ENCODE data around the gene ELP1. TPM values are rescaled to one million over a fixed set of nuclear protein-coding genes. Genes with fewer than 3 reads are reported as not detected.

Gene ELP1
- total RNA-seq, 1 experiment from 2014 or later, result 27.9 TPM

DNA sequence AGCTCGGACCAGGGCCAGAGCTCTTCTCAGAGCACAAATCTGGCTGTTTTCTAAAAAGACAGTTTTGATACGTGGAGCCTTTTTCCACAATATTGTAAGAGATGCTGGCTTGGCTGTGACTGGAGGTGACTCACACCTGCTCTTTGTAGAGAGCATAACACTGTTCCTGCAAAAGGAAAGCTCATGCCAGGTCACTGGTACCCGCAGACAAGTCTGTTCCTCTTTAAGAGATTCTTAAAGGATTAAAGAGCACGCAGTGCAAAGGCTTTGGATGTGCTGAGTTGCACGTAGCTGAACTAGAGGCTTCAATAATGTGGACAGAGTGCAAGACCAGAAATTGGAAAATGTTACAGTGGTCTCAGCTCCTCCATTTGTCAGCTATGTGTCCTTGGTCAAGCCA is 97.1 kb downstream of the ELP1 start:
- H3K9me3 Mint-ChIP-seq, result peaks cover 5% of the 10 kb centered on the region
- no peak overlapping the region for H3K27ac Mint-ChIP-seq
- ChIA-PET POLR2A (no interaction called here), CTCF (interaction anchor here (0.9 to 2.1 kb wide), 3 partner anchors 17 to 117 kb away, joined by 3 to 6 read pairs (median 4); no protein-coding TSS in a partner anchor)
- H3K4me1 Mint-ChIP-seq, result peaks cover 13% of the 10 kb centered on the region
- ATAC-seq (no peak), DNase-seq (ENCODE audit: low spot score) (no peak)
- no peaks in the 10 kb centered on the region for H3K27me3 Mint-ChIP-seq (ENCODE audit: low read depth)
- TF ChIP-seq ZNF396 (CRISPR knock-in tag; IDR thresholded peaks at IDR 0.05; ENCODE audit: borderline replicate concordance), result no peak
- no peak overlapping the region for H3K4me3 Mint-ChIP-seq
- no peaks in the 10 kb centered on the region for H3K36me3 Mint-ChIP-seq

DNA sequence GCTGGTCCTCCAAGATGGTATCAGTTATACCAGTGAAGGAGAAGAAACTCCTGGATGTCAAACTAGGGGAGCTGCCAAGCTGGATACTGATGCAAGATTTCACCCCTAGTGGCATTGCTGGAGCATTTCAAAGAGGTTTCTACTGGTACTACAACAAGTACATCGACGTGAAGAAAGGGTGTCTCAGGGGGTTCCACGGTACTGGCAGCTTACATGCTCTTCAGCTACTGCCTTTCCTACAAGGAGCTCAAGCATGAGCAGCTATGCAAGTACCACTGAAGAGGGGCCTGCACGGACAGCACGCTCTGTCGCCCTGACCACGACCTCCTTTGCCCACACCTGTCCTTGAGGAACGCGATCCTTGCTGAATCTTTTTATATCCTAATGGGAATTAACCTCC is 97.6 kb downstream of the ELP1 start:
- TF ChIP-seq GABPB1 (CRISPR knock-in tag; IDR thresholded peaks at IDR 0.05), result no peak
- no peak for TF ChIP-seq ZNF138 (CRISPR knock-in tag; conservative IDR thresholded peaks at IDR 0.05)
- no peak for TF ChIP-seq EMX1 (CRISPR knock-in tag; IDR thresholded peaks at IDR 0.05)
- TF ChIP-seq ATF1 (CRISPR knock-in tag; IDR thresholded peaks at IDR 0.05), result no peak
- TF ChIP-seq, protein P1, sequence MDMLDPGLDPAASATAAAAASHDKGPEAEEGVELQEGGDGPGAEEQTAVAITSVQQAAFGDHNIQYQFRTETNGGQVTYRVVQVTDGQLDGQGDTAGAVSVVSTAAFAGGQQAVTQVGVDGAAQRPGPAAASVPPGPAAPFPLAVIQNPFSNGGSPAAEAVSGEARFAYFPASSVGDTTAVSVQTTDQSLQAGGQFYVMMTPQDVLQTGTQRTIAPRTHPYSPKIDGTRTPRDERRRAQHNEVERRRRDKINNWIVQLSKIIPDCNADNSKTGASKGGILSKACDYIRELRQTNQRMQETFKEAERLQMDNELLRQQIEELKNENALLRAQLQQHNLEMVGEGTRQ (CRISPR knock-in tag; IDR thresholded peaks at IDR 0.05), result no peak
- no peak for TF ChIP-seq NR3C1 (CRISPR knock-in tag; conservative IDR thresholded peaks at IDR 0.05; ENCODE audit: low read depth)
- TF ChIP-seq ELF4 (CRISPR knock-in tag; IDR thresholded peaks at IDR 0.05; ENCODE audit: low read depth), result no peak
- TF ChIP-seq, protein P2, sequence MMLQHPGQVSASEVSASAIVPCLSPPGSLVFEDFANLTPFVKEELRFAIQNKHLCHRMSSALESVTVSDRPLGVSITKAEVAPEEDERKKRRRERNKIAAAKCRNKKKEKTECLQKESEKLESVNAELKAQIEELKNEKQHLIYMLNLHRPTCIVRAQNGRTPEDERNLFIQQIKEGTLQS (CRISPR knock-in tag; conservative IDR thresholded peaks at IDR 0.05), result no peak
- no peak for TF ChIP-seq GTF2I (CRISPR knock-in tag; conservative IDR thresholded peaks at IDR 0.05)
- no peak for TF ChIP-seq NR2C2 (CRISPR knock-in tag; IDR thresholded peaks at IDR 0.05)
- no peak for TF ChIP-seq FOXJ3 (CRISPR knock-in tag; IDR thresholded peaks at IDR 0.05; ENCODE audit: borderline replicate concordance)
- no peak for TF ChIP-seq ZNF671 (CRISPR knock-in tag; IDR thresholded peaks at IDR 0.05)
- TF ChIP-seq, protein P3, sequence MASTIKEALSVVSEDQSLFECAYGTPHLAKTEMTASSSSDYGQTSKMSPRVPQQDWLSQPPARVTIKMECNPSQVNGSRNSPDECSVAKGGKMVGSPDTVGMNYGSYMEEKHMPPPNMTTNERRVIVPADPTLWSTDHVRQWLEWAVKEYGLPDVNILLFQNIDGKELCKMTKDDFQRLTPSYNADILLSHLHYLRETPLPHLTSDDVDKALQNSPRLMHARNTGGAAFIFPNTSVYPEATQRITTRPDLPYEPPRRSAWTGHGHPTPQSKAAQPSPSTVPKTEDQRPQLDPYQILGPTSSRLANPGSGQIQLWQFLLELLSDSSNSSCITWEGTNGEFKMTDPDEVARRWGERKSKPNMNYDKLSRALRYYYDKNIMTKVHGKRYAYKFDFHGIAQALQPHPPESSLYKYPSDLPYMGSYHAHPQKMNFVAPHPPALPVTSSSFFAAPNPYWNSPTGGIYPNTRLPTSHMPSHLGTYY (CRISPR knock-in tag; IDR thresholded peaks at IDR 0.05), result no peak
- TF ChIP-seq, protein P4, sequence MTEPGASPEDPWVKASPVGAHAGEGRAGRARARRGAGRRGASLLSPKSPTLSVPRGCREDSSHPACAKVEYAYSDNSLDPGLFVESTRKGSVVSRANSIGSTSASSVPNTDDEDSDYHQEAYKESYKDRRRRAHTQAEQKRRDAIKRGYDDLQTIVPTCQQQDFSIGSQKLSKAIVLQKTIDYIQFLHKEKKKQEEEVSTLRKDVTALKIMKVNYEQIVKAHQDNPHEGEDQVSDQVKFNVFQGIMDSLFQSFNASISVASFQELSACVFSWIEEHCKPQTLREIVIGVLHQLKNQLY (CRISPR knock-in tag; IDR thresholded peaks at IDR 0.05), result no peak
- no peak for TF ChIP-seq TP53 (CRISPR knock-in tag; IDR thresholded peaks at IDR 0.05)
- ChIA-PET POLR2A (no interaction called here), CTCF (interaction anchor here (1.0 to 2.1 kb wide), 2 partner anchors 59 to 118 kb away, joined by 4 to 6 read pairs; no protein-coding TSS in a partner anchor)
- Mint-ChIP-seq H3K27me3 (ENCODE audit: low read depth) (no peaks in the 10 kb centered on the region), H3K4me1 (peaks cover 13% of the 10 kb centered on the region), H3K36me3 (no peaks in the 10 kb centered on the region), H3K27ac (no peak overlapping the region), H3K4me3 (no peak overlapping the region), H3K9me3 (peaks cover 5% of the 10 kb centered on the region)
- no peak for ATAC-seq
- DNase-seq (ENCODE audit: low spot score), result no peak

DNA sequence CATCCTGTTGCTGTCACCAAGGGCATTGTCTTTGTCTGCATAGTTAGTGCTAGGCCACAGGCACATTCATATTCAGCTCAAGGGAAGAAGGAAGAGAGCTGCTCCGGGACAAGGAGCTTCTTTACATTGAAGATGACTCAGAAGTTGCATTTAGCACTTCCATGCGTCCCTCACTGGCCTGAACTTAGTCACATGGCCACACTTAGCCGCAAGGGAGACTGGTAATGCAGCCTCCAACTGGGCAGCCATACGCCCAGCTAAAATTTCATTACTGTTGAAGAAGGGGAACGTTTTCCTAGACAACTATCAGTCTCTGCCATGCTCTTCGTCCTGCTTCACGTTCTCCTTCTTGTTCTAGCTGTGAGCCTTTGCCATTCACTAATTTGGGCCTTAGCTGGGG is 98.1 kb downstream of the ELP1 start:
- ChIA-PET CTCF (interaction anchor here (1.0 to 2.1 kb wide), 2 partner anchors 59 to 118 kb away, joined by 4 to 6 read pairs; no protein-coding TSS in a partner anchor), POLR2A (no interaction called here)
- no peak overlapping the region for H3K27ac Mint-ChIP-seq
- H3K4me3 Mint-ChIP-seq, result no peak overlapping the region
- ATAC-seq (no peak), DNase-seq (ENCODE audit: low spot score) (no peak)
- no peaks in the 10 kb centered on the region for H3K27me3 Mint-ChIP-seq (ENCODE audit: low read depth)
- no peaks in the 10 kb centered on the region for H3K36me3 Mint-ChIP-seq
- H3K9me3 Mint-ChIP-seq, result peaks cover 5% of the 10 kb centered on the region
- TF ChIP-seq ZNF232 (CRISPR knock-in tag; IDR thresholded peaks at IDR 0.05) (no peak), TEAD1 (CRISPR knock-in tag; IDR thresholded peaks at IDR 0.05) (no peak), FOXK1 (CRISPR knock-in tag; IDR thresholded peaks at IDR 0.05) (no peak)
- TF ChIP-seq, protein P1 (CRISPR knock-in tag; IDR thresholded peaks at IDR 0.05), result no peak
- TF ChIP-seq, protein P5, sequence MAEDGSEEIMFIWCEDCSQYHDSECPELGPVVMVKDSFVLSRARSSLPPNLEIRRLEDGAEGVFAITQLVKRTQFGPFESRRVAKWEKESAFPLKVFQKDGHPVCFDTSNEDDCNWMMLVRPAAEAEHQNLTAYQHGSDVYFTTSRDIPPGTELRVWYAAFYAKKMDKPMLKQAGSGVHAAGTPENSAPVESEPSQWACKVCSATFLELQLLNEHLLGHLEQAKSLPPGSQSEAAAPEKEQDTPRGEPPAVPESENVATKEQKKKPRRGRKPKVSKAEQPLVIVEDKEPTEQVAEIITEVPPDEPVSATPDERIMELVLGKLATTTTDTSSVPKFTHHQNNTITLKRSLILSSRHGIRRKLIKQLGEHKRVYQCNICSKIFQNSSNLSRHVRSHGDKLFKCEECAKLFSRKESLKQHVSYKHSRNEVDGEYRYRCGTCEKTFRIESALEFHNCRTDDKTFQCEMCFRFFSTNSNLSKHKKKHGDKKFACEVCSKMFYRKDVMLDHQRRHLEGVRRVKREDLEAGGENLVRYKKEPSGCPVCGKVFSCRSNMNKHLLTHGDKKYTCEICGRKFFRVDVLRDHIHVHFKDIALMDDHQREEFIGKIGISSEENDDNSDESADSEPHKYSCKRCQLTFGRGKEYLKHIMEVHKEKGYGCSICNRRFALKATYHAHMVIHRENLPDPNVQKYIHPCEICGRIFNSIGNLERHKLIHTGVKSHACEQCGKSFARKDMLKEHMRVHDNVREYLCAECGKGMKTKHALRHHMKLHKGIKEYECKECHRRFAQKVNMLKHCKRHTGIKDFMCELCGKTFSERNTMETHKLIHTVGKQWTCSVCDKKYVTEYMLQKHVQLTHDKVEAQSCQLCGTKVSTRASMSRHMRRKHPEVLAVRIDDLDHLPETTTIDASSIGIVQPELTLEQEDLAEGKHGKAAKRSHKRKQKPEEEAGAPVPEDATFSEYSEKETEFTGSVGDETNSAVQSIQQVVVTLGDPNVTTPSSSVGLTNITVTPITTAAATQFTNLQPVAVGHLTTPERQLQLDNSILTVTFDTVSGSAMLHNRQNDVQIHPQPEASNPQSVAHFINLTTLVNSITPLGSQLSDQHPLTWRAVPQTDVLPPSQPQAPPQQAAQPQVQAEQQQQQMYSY (CRISPR knock-in tag; IDR thresholded peaks at IDR 0.05), result no peak
- H3K4me1 Mint-ChIP-seq, result peaks cover 13% of the 10 kb centered on the region

All from WTC11 (cell line).